Gastrocnemius medialis (tissue), 4 donors: ENCODE data around the gene NDUFAF8. TPM values are rescaled to one million over a fixed set of nuclear protein-coding genes. Genes with fewer than 3 reads are reported as not detected.
A peak's percentile ranks its signal among the peaks of the same experiment; 100 is the strongest.

Source experiments
- ATAC-seq, 2 donors: fragments of 150-250 bp; one replicate each; pipeline ENCODE4 v1.9.1; 2016
- DNase-seq, 2 donors: peaks; one replicate each; pipeline ENCODE4 v3.0.0-alpha.2; 2019
- H3K27ac ChIP-seq, 4 donors: fragments of 200-600 bp; sonication (generic); 1 replicate in 1 of 4; 2 replicates in 3 of 4; pipeline ENCODE4 v1.5.1; 2016 to 2018; ENCODE audit warnings: mild to moderate bottlenecking in 2 of 4, moderate library complexity in 1 of 4
- H3K27me3 ChIP-seq, 3 donors: fragments of 200-600 bp; sonication (generic) in 2 of 3; 1 replicate in 1 of 3; 2 replicates in 2 of 3; pipeline versions ENCODE4 v1.5.1 to v1.6.0; 2016 to 2019; ENCODE audit warnings: mild to moderate bottlenecking in 1 of 3, moderate library complexity in 1 of 3
- H3K36me3 ChIP-seq, 2 donors: fragments of 200-600 bp; sonication (generic) in 1 of 2; one replicate each; pipeline ENCODE4 v1.5.1; 2017 to 2018
- H3K4me1 ChIP-seq, 2 donors: fragments of 200-600 bp; sonication (generic) in 1 of 2; one replicate each; pipeline ENCODE4 v1.5.1; 2016 to 2017; ENCODE audit warnings: mild to moderate bottlenecking in 2 of 2
- H3K4me3 ChIP-seq, 4 donors: fragments of 200-600 bp; sonication (generic) in 3 of 4; 1 replicate in 1 of 4; 2 replicates in 3 of 4; pipeline ENCODE4 v1.5.1; 2016 to 2019; ENCODE audit warnings: mild to moderate bottlenecking in 2 of 4
- H3K9me3 ChIP-seq, 3 donors: fragments of 200-600 bp; sonication (generic) in 2 of 3; 1 replicate in 1 of 3; 2 replicates in 2 of 3; pipeline ENCODE4 v1.5.1; 2016 to 2019
- POLR2A ChIP-seq, 2 donors: fragments of 450-650 bp; IDR thresholded peaks; one replicate each; pipeline ENCODE4 v1.6.1; 2017; ENCODE audit warnings: antibody characterized with exemption in 2 of 2, mild to moderate bottlenecking in 2 of 2, moderate library complexity in 2 of 2
- in situ Hi-C, 4 donors: fragments of 200-750 bp; cut with MboI; loops; one replicate each; pipeline versions ENCODE4 v1.15.0 to v1.8.0; 2017; ENCODE audit warnings: low sequenced_read_pairs in 4 of 4
- intact Hi-C: fragments of 100-400 bp; cut with DNase I; formaldehyde crosslinking; loops from one replicate; pipeline ENCODE4 v1.15.1; 2023; ENCODE audit warnings: low total_unique reads
- total RNA-seq, 4 donors: library from RNA; depleted of rRNA; stranded (reverse); fragments of >200 nt; gene quantifications; one replicate each; pipeline versions ENCODE4 v1.1.0 to v1.2.3, GENCODE V29; 2016
- TF ChIP-seq, protein P1 (sequence below), 5 experiments: fragments of 450-650 bp in 3 of 5; fragments of 200-600 bp in 2 of 5; sonication (generic) in 2 of 5; IDR thresholded peaks in 4 of 5; conservative IDR thresholded peaks in 1 of 5; 1 replicate in 4 of 5; 2 replicates in 1 of 5; pipeline ENCODE4 v1.5.1; 2016 to 2019; ENCODE audit warnings: antibody characterized with exemption in 5 of 5, mild to moderate bottlenecking in 3 of 5, moderate library complexity in 3 of 5

The NDUFAF8 gene, protein sequence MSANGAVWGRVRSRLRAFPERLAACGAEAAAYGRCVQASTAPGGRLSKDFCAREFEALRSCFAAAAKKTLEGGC
- total RNA-seq = 100 to 1,000 TPM in 1 of 4 donors, 10 to 100 TPM in 3; 39.4 to 700 (median 74.5) TPM

DNA sequence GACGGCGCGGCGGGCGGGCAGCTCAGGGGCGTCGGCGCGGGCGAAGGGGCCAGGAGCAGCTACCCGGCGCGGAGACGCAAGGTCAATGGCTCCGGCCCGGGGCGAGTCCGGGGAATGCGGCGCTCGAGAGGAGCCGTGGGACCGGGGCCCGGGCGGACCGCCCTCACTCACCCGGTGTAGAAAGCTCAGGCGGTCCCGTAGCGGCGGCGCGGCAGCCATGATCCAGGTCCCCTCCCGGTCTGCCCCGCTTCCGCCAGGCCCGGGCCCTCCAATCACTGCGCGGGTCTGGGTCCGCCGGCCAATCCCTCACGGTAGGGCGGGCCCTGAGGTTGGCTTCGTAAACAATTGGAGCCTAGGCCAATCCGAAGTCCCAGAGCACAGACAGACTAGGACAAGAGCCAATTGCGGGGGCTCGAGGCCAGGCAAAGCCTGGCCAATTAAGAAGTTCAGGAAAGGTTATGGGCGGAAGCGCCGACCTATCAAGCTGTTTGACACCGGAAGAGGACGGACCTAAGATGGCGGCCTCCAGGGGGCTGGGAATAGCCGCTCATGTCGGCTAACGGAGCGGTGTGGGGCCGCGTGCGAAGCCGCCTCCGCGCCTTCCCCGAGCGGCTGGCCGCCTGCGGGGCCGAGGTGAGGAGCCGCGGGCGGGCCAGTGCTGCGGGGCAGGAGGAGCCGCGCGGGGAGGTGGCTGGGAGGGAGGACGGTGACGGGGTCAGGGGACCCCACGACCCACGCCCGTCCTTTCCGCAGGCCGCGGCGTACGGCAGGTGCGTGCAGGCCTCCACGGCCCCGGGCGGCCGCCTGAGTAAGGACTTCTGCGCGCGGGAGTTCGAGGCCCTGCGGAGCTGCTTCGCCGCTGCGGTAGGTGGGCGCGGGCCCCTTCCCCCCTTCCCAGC lies at the start of gene NDUFAF8, which contains the start of gene TEPSIN:
NDUFAF8 (plus strand) TSS at position 504 of the 899 bp plus-strand sequence; CDS start at position 550, 46 bp downstream.
TEPSIN (minus strand) TSS at position 241 of the 899 bp plus-strand sequence; CDS start at position 219, 22 bp downstream.
- Histone ChIP-seq H3K4me1 (peaks cover 21 to 26% of the 10 kb centered on the region in 2 donors), H3K9me3 (no peaks in the 10 kb centered on the region), H3K27me3 (no peaks in the 10 kb centered on the region), H3K27ac (peak within 1 kb of the TSS; percentile 71 to 95 (median 90)), H3K4me3 (peak within 1 kb of the TSS; percentile 80 to 98 (median 94)), H3K36me3 (peaks cover 0 to 5% of the 10 kb centered on the region in 2 donors)
- DNase-seq (peak; percentile 97 to 99), ATAC-seq (peak; percentile 98 to 99)
- TF ChIP-seq POLR2A (IDR thresholded peaks at IDR 0.05) = peak; percentile 71 to 73
- TF ChIP-seq, protein P1, sequence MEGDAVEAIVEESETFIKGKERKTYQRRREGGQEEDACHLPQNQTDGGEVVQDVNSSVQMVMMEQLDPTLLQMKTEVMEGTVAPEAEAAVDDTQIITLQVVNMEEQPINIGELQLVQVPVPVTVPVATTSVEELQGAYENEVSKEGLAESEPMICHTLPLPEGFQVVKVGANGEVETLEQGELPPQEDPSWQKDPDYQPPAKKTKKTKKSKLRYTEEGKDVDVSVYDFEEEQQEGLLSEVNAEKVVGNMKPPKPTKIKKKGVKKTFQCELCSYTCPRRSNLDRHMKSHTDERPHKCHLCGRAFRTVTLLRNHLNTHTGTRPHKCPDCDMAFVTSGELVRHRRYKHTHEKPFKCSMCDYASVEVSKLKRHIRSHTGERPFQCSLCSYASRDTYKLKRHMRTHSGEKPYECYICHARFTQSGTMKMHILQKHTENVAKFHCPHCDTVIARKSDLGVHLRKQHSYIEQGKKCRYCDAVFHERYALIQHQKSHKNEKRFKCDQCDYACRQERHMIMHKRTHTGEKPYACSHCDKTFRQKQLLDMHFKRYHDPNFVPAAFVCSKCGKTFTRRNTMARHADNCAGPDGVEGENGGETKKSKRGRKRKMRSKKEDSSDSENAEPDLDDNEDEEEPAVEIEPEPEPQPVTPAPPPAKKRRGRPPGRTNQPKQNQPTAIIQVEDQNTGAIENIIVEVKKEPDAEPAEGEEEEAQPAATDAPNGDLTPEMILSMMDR (IDR thresholded peaks at IDR 0.05 in 4 of 5, conservative IDR thresholded peaks at IDR 0.05 in 1 of 5) = peak in 2 of 5 experiments; percentile 8 to 12
- in situ Hi-C loops = loop anchor here in 1 of 4 donors (25.0 kb wide), 1 partner anchor 102 kb away; no protein-coding TSS in a partner anchor
- intact Hi-C loops = loop anchor here (1.0 kb wide), 1 partner anchor 16 kb away; no protein-coding TSS in a partner anchor

DNA sequence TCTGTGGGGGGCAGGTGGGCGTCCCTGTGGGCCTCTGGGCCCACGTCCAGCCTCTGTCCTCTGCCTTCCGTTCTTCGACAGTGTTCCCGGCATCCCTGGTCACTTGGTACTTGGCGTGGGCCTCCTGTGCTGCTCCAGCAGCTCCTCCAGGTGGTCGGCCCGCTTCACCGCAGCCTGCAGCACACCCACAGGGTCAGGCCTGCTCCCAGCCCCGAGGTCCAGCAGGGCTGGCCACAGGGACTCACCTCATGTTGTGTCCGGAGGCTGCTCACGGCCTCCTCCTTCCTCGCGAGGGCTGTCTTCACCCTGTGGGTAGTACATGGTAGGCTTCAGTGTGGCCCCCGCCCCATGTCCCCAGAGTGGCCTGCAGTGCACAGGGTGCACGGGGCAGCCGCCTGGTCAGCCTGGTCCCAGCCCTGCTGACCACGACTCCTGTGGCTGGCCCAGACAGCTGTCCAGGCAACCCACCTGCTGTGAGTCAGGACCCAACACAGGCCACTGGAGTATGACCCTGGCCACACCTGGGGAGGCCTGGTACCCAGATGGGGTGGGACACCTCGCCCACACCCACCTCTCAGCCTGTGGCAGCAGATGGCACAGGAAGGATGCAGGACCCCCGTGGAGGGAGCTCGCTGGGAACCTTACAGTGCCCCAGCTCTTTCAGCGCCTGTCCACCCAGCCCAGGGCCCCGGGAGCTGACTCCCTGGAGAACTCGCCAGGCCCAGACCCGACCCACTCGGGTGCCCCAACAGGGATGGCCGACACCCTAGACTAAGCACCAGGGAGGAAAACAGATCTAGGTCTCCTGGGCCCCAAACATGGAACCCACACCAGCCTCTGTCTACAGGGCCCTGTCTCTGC lies 49.2 kb upstream of the NDUFAF8 start:
- in situ Hi-C loops = no loop called here
- Histone ChIP-seq H3K27ac (no peak overlapping the region), H3K27me3 (no peaks in the 10 kb centered on the region), H3K36me3 (no peaks in the 10 kb centered on the region), H3K4me1 (no peaks in the 10 kb centered on the region), H3K4me3 (no peak overlapping the region), H3K9me3 (no peaks in the 10 kb centered on the region)
- DNase-seq (no peak), ATAC-seq (no peak)
- TF ChIP-seq, protein P1 (IDR thresholded peaks at IDR 0.05 in 4 of 5, conservative IDR thresholded peaks at IDR 0.05 in 1 of 5) = no peak
- TF ChIP-seq POLR2A (IDR thresholded peaks at IDR 0.05) = no peak
- intact Hi-C loops = no loop called here

DNA sequence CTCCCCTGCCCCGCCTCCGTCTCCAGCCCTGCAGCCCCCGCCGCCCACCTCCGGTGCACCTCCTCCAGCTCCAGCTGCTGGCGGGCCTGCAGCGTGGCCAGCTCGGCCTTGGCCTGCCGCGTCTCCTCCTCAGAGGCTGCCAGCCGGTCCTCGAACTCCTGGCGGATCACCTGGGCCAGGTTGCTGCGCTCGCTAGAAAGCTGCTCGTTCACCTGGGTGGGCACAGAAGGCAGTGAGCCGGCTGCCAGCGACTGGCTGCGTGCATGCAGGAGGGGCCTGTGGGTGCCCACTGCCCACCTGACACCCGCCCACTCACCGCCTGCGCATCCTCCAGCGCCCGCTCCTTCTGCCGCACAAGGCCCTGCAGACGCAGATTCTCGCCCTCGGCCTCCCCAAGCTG lies 48.5 kb upstream of the NDUFAF8 start:
- intact Hi-C loops (no loop called here), in situ Hi-C loops (no loop called here)
- H3K4me1 ChIP-seq = no peaks in the 10 kb centered on the region
- H3K27me3 ChIP-seq = no peaks in the 10 kb centered on the region
- no peak overlapping the region for H3K27ac ChIP-seq
- no peak overlapping the region for H3K4me3 ChIP-seq
- DNase-seq = no peak
- ATAC-seq = no peak
- H3K36me3 ChIP-seq = no peaks in the 10 kb centered on the region
- TF ChIP-seq, protein P1 (IDR thresholded peaks at IDR 0.05 in 4 of 5, conservative IDR thresholded peaks at IDR 0.05 in 1 of 5) = no peak
- no peak for TF ChIP-seq POLR2A (IDR thresholded peaks at IDR 0.05)
- H3K9me3 ChIP-seq = no peaks in the 10 kb centered on the region

DNA sequence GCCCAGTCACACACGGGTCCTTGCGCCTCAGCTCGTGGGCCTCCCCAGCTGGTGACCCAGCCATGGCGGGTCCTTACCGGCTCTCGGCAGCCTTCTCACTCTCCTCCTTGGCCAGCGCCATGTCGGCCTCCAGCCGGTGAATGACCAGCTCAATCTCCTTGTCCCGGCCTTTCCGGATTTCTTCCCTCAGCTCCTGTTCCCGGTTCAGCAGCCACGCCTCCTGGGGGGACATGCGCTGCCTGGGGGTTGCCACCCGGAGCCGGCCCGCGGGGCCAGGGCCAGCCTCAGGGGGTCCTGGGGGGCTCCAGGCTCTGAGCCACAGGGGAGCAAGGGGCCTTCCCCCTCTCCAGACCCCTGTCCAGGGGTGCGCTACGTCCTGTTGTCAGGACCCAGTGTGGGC lies 48.0 kb upstream of the NDUFAF8 start:
- Histone ChIP-seq H3K4me1 (no peaks in the 10 kb centered on the region), H3K4me3 (no peak overlapping the region), H3K27me3 (no peaks in the 10 kb centered on the region), H3K27ac (no peak overlapping the region), H3K36me3 (no peaks in the 10 kb centered on the region), H3K9me3 (no peaks in the 10 kb centered on the region)
- DNase-seq (no peak), ATAC-seq (no peak)
- in situ Hi-C loops (no loop called here), intact Hi-C loops (no loop called here)
- no peak for TF ChIP-seq POLR2A (IDR thresholded peaks at IDR 0.05)
- TF ChIP-seq, protein P1 (IDR thresholded peaks at IDR 0.05 in 4 of 5, conservative IDR thresholded peaks at IDR 0.05 in 1 of 5) = no peak
